Activated CD4-positive, alpha-beta T cell treated with anti-CD3 and anti-CD28 coated beads for 48 hours (primary cell): ENCODE data around the gene PRKCD.

Experiments used
- DNase-seq: peaks from one replicate; pipeline ENCODE4 v3.0.0-alpha.2; 2020

PRKCD gene

GRCh38 chr3:53160660-53161449 lies at the start of gene PRKCD:
Gene PRKCD, plus strand, starts transcription at chr3:53161209. Its CDS starts 17,214 bp downstream, at chr3:53178423.
- peak; percentile 79 for DNase-seq

DNA sequence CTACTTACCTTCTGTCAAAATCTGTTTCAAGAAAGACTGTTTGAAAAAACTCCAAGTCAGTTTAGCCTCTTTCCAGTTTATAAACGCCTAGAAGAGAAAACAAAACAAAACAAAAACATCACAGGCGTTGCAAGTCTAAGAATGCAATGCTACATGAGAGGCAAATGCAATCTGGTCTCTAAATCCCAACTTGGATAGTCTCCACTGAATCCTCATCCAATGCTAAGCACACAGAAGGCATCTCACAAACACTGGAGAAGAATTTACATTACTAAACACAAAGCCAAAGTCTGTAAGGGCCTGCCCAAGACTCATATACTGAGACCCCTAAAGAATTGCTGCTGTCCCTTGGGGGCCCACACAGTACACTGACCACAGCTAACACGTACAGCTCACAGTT lies 49.2 kb upstream of the PRKCD start:
- no peak for DNase-seq

DNA sequence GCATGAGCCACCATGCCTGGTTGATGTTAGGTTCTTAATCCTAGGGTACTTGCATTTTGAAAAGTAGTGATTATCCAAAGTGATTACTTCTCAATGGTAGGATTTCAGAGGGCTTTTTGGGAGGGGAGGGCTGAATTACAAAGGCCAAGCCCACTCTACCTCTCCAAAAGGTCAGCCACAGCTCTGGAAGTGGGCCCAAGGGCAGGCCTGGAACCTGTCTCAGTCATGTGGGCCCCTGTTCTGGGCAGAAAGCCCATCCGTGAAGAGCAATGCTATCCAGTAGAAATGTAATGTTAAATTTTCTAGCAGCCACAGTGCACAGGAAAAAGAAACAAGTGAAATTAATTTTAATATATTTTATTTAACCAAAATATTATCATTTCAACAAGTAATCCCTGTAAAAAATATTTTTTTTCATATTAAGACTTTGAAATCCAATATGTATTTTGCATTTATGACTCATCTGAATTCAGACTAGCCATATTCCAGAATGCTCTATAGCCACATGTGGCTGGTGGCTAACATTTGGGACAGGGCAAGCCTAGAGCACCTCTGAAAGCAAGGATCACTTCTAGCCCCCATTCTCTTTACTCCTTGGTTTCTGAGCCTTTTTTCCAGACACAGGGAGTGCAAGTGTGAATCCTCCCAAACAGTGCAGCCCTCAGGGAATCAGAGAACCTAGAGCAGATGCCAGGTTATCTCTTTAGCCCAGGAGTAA lies 47.6 kb upstream of the PRKCD start:
- DNase-seq, result no peak

- peak; percentile 89 for DNase-seq
Measured at GRCh38 chr3:53114011-53114400, 47.0 kb upstream of the PRKCD start.

- DNase-seq, result peak; percentile 35
Measured at GRCh38 chr3:53114412-53115074, 46.5 kb upstream of the PRKCD start.

DNA sequence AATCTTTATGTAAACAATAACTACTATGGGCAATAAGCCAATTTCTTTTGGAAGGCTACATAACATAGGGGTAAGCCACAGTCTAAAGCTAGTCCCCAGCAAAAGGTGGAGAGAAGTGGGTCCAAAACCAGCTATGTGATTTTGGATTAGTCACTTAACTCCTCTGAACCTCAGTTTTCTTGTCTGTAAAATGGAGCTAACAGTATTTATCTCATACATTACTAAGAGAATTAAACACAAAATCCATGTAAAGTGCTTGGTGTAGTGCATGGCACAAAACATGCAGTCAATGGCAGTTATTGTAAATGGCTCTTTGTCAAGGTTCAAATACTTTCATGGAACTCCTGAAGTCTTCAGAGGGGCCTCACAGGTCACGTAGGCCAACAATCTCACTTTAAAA lies 44.1 kb upstream of the PRKCD start:
- no peak for DNase-seq

GRCh38 chr3:53120336-53120735 lies 40.7 kb upstream of the PRKCD start:
- no peak for DNase-seq

GRCh38 chr3:53122255-53122932 lies 38.6 kb upstream of the PRKCD start:
- DNase-seq, result no peak

DNA sequence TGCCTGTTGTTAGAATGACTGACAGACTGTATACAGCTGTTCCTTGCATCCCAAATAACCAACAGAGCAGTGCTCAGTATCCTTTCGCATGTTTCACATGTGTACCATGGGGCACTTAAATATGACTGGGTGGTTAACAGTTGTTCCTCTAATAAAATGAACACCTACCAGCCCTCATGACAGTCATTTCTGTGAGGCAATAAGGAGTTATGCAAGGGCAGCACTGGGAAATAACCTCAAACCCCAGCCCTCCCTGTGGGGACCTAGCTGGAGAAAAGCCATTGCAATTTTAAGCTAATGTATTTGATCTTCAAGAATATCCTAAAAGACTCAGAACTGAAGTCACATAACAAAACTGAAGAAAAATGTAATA lies 38.1 kb upstream of the PRKCD start:
- DNase-seq, result no peak

DNA sequence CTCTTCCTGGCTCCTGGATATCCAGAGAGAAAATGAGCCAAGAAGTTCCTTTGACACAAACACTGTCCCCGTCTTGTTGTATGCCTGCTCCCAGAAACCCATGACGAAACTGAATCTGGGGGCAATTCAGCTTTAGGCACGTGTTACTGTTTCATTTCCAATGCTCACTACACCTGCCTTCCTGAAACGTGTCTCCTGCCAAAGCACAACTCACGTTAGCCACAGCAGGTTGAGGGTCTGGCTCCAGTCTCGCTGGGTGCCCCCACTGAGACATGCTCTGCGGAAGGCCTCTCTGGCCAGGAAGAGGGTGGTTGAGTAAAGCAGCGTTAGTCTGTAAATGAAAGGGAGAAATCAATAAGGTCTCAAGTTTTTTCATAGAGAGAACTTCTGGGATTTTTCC lies 37.5 kb upstream of the PRKCD start:
- no peak for DNase-seq

GRCh38 chr3:53123953-53124352 lies 37.1 kb upstream of the PRKCD start:
- no peak for DNase-seq

DNA sequence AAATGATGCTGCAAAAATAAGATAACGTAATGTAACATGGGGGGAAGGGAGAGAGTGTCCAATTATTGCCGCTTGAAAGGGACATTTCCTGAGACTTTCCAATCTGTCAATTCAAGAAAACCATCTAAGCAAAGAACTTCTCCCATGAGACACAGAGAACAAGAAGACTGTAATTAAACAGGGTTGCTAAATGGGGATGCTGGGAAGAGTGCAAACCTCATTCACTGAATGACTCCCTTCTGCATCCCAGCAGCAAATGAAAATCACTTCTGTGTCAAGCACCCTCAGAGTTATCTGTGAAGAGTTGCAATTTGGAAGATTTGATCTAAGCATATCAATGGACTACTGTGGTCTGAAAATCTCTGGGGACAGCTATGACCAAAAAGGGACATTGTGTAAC lies 34.4 kb upstream of the PRKCD start:
- no peak for DNase-seq

- DNase-seq, result no peak
Measured at GRCh38 chr3:53129344-53129743, 31.7 kb upstream of the PRKCD start.

GRCh38 chr3:53130179-53131061 lies 30.6 kb upstream of the PRKCD start, which contains the start of gene RFT1:
Gene RFT1, minus strand, starts transcription at chr3:53130435. Its CDS starts 35 bp downstream, at chr3:53130400.
- peak; percentile 99 for DNase-seq

- DNase-seq, result no peak
Measured at GRCh38 chr3:53131096-53131495, 29.9 kb upstream of the PRKCD start.

DNA sequence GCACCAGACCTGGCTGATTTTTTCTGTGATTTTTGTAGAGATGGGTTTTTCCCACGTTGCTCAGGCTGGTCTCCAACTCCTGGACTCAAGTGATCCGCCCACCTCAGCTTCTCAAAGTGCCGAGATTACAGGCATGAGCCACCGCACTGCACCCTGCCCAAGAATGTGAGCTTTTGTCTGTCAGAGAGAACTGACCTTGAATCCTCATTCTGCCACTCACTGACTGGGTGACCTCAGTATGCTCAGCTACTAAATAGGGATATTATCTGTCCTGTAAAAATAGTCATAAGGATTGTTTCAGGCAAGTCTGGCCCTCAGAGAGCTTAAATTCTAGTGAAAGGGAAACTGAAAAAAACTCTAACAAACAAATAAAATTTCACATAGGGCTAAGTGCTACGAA lies 28.7 kb upstream of the PRKCD start:
- DNase-seq, result no peak

GRCh38 chr3:53134631-53135232 lies 26.3 kb upstream of the PRKCD start:
- DNase-seq, result peak; percentile 79

DNA sequence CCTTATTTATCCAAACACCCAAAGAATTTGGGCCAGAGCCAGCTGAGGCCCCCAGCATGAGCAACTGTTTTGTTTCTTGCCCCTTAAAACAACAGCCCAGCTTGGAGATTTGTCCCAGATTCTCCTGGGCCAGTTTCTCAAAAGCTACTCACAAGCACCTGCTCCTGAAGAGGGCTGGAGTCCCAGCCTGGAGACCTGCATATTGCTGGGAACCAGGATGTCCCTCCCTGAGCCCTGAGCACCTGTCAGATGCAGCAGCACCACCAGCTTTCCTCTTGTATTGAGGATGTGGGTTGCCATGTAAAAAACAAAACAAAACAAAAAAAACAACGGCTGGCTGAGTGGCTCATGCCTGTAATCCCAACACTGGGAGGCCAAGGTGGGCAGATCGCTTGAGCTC lies 23.8 kb upstream of the PRKCD start:
- DNase-seq, result no peak

DNA sequence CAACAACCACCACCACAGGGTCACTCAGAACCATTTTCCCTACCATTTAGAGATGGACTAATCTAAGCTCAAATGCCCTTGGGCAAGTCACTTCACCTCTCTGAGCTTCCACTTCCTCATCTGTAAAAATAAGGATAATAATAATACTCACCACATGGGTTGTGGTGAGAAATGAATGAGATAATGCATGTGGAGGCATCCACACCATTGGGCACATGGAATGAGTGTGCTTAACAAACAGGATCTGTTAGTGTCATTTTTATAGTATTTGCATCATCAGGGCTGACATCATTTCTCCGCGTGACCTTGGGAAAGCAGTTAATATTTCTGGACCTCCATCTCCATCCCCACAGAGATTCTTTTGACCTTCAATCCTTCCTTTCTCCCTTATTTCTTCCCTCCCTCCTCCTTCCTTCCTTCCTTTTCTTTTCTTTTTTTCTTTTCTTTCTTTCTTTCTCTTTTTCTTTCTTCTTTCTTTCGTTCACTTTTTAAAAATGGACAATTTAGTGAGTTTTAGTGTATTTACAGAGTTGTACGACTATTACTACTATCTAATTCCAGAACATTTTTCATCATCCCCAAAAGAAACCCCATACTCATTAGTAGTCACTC lies 23.1 kb upstream of the PRKCD start:
- no peak for DNase-seq

DNA sequence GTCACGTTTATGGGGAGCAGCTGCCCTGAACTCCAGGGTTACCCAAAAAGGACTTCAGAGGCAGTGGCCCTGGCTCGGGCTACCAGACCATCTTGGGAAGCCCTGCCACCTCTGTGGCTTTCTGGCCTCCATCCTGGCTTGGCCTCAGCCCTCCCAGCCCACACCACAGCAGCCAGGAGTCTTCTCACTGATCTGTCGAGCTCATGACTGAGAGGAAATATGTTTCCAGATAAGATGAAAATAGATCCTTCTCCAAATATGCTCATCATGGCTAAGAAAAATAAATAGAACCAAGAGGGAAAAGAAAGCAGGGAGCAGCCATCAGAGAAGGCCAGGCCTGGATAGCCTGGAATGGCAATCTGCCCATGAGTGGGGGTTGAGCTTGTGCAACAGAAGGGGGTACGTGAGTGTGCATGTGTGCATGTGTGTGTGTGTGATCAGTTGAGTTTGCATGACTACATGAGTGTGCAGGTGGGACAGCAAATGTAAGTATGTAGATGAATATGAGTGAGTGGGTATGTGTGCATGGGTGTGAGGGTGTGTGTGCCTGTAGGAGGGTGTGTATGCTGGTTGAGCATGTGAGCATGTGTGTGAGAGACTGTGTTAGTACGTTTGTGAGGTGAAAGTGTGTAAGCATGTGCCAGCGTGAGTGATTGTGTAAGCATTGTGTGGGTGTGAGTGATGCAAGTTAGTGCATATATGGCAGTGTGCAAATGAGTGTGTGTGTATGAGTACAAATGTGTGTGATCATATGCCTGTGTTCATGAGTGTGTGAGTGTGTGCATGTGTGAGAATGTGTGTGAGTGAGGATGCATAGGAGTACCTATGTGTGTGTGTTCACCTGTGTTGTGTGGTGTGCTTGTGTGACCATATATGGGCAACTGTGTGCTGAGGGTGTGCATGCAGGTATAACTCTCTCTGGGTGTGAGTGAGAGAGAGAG lies 20.8 kb upstream of the PRKCD start:
- DNase-seq, result no peak
